Measurements from ENCODE around the gene SPINK4. TPM values are rescaled to one million over a fixed set of nuclear protein-coding genes. Genes with fewer than 3 reads are reported as not detected.

Gene SPINK4
- total RNA-seq, 2 experiments from 2014 or later: not detected

DNA sequence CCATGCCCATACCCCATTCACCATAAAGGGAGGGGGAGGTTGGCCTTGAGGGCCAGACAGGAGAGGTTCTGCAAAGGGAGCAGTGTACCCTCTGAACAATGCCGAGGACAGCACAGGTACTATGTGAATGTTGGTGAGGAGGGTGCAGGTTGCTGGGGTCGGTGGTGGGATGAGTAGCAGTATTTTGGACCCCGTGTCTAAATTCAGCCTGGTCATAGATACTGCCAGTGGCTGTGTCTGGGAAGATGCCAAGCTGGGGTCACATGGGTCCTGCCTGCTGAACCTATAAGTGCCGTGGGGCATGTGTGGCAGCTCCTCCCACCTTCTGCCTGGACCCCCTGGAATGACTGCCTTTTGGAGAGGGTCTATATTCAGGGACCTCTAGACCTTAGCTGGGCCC, 11.4 kb upstream of the SPINK4 start:
- intact Hi-C loops (cut with DNase I, micrococcal nuclease): loop anchor here (5.0 to 10.0 kb wide), 3 partner anchors 61 to 646 kb away; partner anchors contain the start of gene B4GALT1 (in 1 of the 2)
- Mint-ChIP-seq H3K4me1 (ENCODE audit: low read depth) (peaks cover 9% of the 10 kb centered on the region), H3K9me3 (no peaks in the 10 kb centered on the region), H3K27me3 (no peaks in the 10 kb centered on the region), H3K36me3 (ENCODE audit: low read depth) (no peaks in the 10 kb centered on the region), H3K4me3 (no peak overlapping the region), H3K27ac (no peak overlapping the region)
- no peaks in the 10 kb centered on the region for H3K27me3 ChIP-seq (ENCODE audit: control insufficient read depth in 1 of 2, insufficient read depth in 2 of 2, low read length in 2 of 2)
- no peaks in the 10 kb centered on the region for H3K36me3 ChIP-seq (ENCODE audit: insufficient read depth, low read length)
- CTCF ChIA-PET: no interaction called here
- TF ChIP-seq, protein P1, sequence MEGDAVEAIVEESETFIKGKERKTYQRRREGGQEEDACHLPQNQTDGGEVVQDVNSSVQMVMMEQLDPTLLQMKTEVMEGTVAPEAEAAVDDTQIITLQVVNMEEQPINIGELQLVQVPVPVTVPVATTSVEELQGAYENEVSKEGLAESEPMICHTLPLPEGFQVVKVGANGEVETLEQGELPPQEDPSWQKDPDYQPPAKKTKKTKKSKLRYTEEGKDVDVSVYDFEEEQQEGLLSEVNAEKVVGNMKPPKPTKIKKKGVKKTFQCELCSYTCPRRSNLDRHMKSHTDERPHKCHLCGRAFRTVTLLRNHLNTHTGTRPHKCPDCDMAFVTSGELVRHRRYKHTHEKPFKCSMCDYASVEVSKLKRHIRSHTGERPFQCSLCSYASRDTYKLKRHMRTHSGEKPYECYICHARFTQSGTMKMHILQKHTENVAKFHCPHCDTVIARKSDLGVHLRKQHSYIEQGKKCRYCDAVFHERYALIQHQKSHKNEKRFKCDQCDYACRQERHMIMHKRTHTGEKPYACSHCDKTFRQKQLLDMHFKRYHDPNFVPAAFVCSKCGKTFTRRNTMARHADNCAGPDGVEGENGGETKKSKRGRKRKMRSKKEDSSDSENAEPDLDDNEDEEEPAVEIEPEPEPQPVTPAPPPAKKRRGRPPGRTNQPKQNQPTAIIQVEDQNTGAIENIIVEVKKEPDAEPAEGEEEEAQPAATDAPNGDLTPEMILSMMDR (IDR thresholded peaks at IDR 0.05): no peak
- H3K9me3 ChIP-seq (ENCODE audit: control insufficient read depth in 1 of 2, insufficient read depth in 1 of 2, low read length in 2 of 2): no peaks in the 10 kb centered on the region
- ATAC-seq (ENCODE audit: poor library complexity) (no peak), DNase-seq (no peak)
- POLR2A ChIA-PET: no interaction called here
- peaks cover 3% of the 10 kb centered on the region for H3K4me1 ChIP-seq (ENCODE audit: insufficient read depth, low read length)
- H3K4me3 ChIP-seq (ENCODE audit: low read length): no peak overlapping the region
- H3K27ac ChIP-seq (ENCODE audit: low read depth in 1 of 2, low read length in 2 of 2): no peak overlapping the region

DNA sequence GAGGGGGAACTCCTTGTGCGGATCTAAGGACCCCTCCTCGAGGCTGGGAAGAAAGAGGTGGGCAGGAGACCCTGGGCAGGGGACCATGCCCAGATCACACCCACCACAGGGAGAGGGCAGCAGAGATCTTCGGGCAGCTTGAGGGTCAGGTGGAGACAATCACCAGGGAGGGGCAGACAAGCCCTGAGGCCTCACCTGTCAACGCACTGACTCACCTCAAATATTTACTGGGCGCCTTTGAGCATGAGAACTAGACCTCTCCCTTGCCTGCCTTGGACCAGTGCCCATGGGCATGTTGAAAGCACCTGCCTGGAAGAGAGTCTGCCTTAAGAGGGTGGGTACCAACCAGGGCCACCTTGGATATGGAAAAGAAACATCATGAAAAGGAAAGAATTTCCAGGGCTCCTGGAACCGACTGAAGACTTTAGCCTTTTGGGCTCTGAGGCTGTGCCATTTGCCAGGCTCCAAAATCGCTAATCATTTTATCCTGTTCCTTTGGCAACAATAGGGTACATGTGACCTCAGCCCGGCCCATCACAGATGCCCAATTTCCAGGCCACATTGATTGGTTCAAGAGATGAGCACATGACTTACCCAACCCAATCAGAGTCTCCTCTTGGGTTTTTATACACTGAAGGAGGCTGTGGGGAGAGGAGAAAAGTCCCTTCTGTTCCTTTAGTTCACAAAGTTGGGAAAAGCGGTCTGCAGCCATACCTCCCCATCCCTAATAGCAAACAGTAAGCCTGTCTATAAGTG, 10.4 kb upstream of the SPINK4 start:
- no peaks in the 10 kb centered on the region for H3K36me3 ChIP-seq (ENCODE audit: insufficient read depth, low read length)
- no peaks in the 10 kb centered on the region for H3K9me3 Mint-ChIP-seq
- POLR2A ChIA-PET: no interaction called here
- H3K4me3 ChIP-seq (ENCODE audit: low read length): no peak overlapping the region
- no peak overlapping the region for H3K4me3 Mint-ChIP-seq
- H3K4me1 ChIP-seq (ENCODE audit: insufficient read depth, low read length): peaks cover 3% of the 10 kb centered on the region
- H3K27me3 Mint-ChIP-seq: no peaks in the 10 kb centered on the region
- intact Hi-C loops (cut with DNase I, micrococcal nuclease): loop anchor here (5.0 to 10.0 kb wide), 3 partner anchors 62 to 647 kb away; partner anchors contain the start of gene B4GALT1 (in 1 of the 2)
- TF ChIP-seq, protein P1 (IDR thresholded peaks at IDR 0.05): no peak
- no peaks in the 10 kb centered on the region for H3K9me3 ChIP-seq (ENCODE audit: control insufficient read depth in 1 of 2, insufficient read depth in 1 of 2, low read length in 2 of 2)
- H3K4me1 Mint-ChIP-seq (ENCODE audit: low read depth): peaks cover 9% of the 10 kb centered on the region
- DNase-seq: no peak
- H3K27ac Mint-ChIP-seq: no peak overlapping the region
- H3K36me3 Mint-ChIP-seq (ENCODE audit: low read depth): no peaks in the 10 kb centered on the region
- no peaks in the 10 kb centered on the region for H3K27me3 ChIP-seq (ENCODE audit: control insufficient read depth in 1 of 2, insufficient read depth in 2 of 2, low read length in 2 of 2)
- no peak for ATAC-seq (ENCODE audit: poor library complexity)
- no peak overlapping the region for H3K27ac ChIP-seq (ENCODE audit: low read depth in 1 of 2, low read length in 2 of 2)
- CTCF ChIA-PET: no interaction called here

DNA sequence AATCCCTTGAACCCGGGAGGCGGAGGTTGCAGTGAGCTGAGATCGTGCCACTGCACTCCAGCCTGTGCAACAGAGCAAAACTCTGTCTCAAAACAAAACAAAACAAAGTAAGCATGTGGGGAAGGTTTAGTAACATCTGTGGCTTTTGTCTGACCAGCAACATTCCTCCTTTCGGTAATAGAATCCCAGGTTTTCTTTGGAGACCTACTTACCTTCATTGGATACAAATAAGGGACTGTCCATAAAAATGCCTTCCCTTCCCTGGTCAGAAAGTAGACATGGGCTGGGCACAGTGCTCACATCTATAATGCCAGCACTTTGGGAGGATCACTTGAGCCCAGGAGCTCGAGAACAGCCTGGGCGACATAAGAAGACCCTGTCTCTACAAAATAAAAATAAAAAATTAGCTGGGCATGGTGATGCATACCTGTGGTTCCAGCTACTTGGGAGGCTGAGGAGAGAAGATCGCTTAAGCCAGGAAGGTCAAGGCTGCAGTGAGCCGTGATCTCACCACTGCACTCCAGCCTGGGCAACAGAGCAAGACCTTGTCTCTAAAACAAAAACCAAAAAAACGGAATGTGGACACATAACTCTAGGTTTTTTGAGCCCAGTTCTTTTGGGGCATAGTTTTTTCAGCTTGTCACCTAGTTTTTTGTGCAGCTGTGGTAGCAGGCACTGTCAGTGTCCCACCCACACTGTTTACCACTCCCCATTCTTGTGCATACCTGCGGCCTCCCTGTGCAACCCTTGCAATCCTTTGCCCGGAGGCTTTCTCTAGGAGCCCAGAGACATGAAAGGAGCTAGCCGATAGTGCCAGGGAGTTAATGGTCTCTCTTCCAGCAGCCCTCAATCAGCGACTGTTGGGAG, 9.0 kb upstream of the SPINK4 start:
- Mint-ChIP-seq H3K9me3 (no peaks in the 10 kb centered on the region), H3K36me3 (ENCODE audit: low read depth) (no peaks in the 10 kb centered on the region), H3K27me3 (no peaks in the 10 kb centered on the region), H3K27ac (no peak overlapping the region), H3K4me3 (no peak overlapping the region), H3K4me1 (ENCODE audit: low read depth) (peaks cover under 1% of the 10 kb centered on the region)
- ATAC-seq (ENCODE audit: poor library complexity) (no peak), DNase-seq (no peak)
- H3K36me3 ChIP-seq (ENCODE audit: insufficient read depth, low read length): no peaks in the 10 kb centered on the region
- no peaks in the 10 kb centered on the region for H3K9me3 ChIP-seq (ENCODE audit: control insufficient read depth in 1 of 2, insufficient read depth in 1 of 2, low read length in 2 of 2)
- H3K27ac ChIP-seq (ENCODE audit: low read depth in 1 of 2, low read length in 2 of 2): no peak overlapping the region
- TF ChIP-seq, protein P1 (IDR thresholded peaks at IDR 0.05): no peak
- intact Hi-C loops (cut with DNase I, micrococcal nuclease): no loop called here
- POLR2A ChIA-PET: no interaction called here
- H3K4me1 ChIP-seq (ENCODE audit: insufficient read depth, low read length): no peaks in the 10 kb centered on the region
- CTCF ChIA-PET: no interaction called here
- H3K4me3 ChIP-seq (ENCODE audit: low read length): no peak overlapping the region
- H3K27me3 ChIP-seq (ENCODE audit: control insufficient read depth in 1 of 2, insufficient read depth in 2 of 2, low read length in 2 of 2): no peaks in the 10 kb centered on the region

Measured in CD4-positive, alpha-beta T cell (primary cell).